HEK293 (cell line): ENCODE data around the gene RPL9.

Experiments
- CTCF ChIA-PET: fragments of 350-600 bp; formaldehyde crosslinking; extraction: SDS; loops from one replicate; lab custom pipeline; 2021; ENCODE audit warnings: antibody characterized with exemption; lab: Yijun Ruan, JAX
- POLR2A ChIA-PET: fragments of 300-600 bp; formaldehyde crosslinking; extraction: SDS; loops from one replicate; lab custom pipeline; 2020; ENCODE audit warnings: antibody characterized with exemption, inconsistent platforms; lab: Yijun Ruan, JAX
- H3K27ac ChIP-seq: fragments of 200-500 bp; sonication (Bioruptor generic); 2 replicates; pipeline ENCODE4 v1.5.1; 2014; ENCODE audit warnings: low read depth, low read length, control low read depth, inconsistent platforms; ENCODE audit errors: extremely low read depth
- H3K36me3 ChIP-seq, 2 experiments: fragments of 200-500 bp in 1 of 2; sonication (Bioruptor generic) in 1 of 2; 1 replicate in 1 of 2; 2 replicates in 1 of 2; pipeline ENCODE4 v1.5.1; 2014 to 2017; ENCODE audit warnings: inconsistent platforms in 2 of 2, low read length in 2 of 2; ENCODE audit not compliant: control insufficient read depth in 2 of 2, insufficient read depth in 1 of 2
- H3K4me1 ChIP-seq: fragments of 200-500 bp; sonication (Bioruptor generic); 2 replicates; pipeline ENCODE4 v1.5.1; 2014; ENCODE audit warnings: mild to moderate bottlenecking, low read length, inconsistent platforms; ENCODE audit not compliant: control insufficient read depth, insufficient read depth
- H3K4me3 ChIP-seq: 2 replicates; pipeline ENCODE4 v1.5.1; 2011; ENCODE audit warnings: low read depth, mild to moderate bottlenecking, control low read depth, low read length, moderate library complexity
- H3K9me3 ChIP-seq: fragments of 200-500 bp; sonication (Bioruptor generic); 2 replicates; pipeline ENCODE4 v1.5.1; 2014; ENCODE audit warnings: low read depth, low read length, inconsistent platforms; ENCODE audit not compliant: control insufficient read depth, insufficient read depth
- GLI4 ChIP-seq: fragments of 450-650 bp; formaldehyde crosslinking; IDR thresholded peaks from 2 replicates; pipeline ENCODE4 v1.5.1; 2016; ENCODE audit warnings: missing biosample characterization, missing genetic modification characterization
- KLF1 ChIP-seq: fragments of 450-650 bp; formaldehyde crosslinking; IDR thresholded peaks from 2 replicates; pipeline ENCODE4 v1.5.1; 2016; ENCODE audit warnings: missing biosample characterization, missing genetic modification characterization
- PBX3 ChIP-seq: sonication (generic); formaldehyde crosslinking; IDR thresholded peaks from 2 replicates; pipeline ENCODE4 v1.8.1; 2022; ENCODE audit warnings: mild to moderate bottlenecking, moderate library complexity, missing genetic modification reagents
- SETDB1 ChIP-seq: IDR thresholded peaks from one replicate; pipeline ENCODE4 v1.6.1; 2017; ENCODE audit warnings: mild to moderate bottlenecking, low read length, moderate library complexity, mixed read lengths; ENCODE audit not compliant: insufficient read length
- ZBTB26 ChIP-seq: fragments of 450-650 bp; formaldehyde crosslinking; optimal IDR thresholded peaks from 2 replicates; pipeline ENCODE3; 2016; ENCODE audit warnings: missing biosample characterization, mild to moderate bottlenecking, missing genetic modification characterization
- ZNF121 ChIP-seq: fragments of 450-650 bp; formaldehyde crosslinking; IDR thresholded peaks from 2 replicates; pipeline ENCODE4 v1.5.1; 2016; ENCODE audit warnings: missing biosample characterization, missing genetic modification characterization
- ZNF133 ChIP-seq: fragments of 450-650 bp; formaldehyde crosslinking; IDR thresholded peaks from 2 replicates; pipeline ENCODE4 v1.5.1; 2016; ENCODE audit warnings: missing biosample characterization, missing genetic modification characterization
- ZNF175 ChIP-seq: fragments of 450-650 bp; formaldehyde crosslinking; IDR thresholded peaks from 2 replicates; pipeline ENCODE4 v1.5.1; 2016; ENCODE audit warnings: missing biosample characterization, missing genetic modification characterization
- ZNF221 ChIP-seq: fragments of 450-650 bp; formaldehyde crosslinking; IDR thresholded peaks from 2 replicates; pipeline ENCODE4 v1.5.1; 2017; ENCODE audit warnings: missing biosample characterization, missing genetic modification characterization, borderline replicate concordance
- ZNF366 ChIP-seq: fragments of 450-650 bp; formaldehyde crosslinking; conservative IDR thresholded peaks from 2 replicates; pipeline ENCODE4 v1.5.1; 2016; ENCODE audit warnings: missing biosample characterization, missing genetic modification characterization
- ZNF670 ChIP-seq: fragments of 450-650 bp; formaldehyde crosslinking; IDR thresholded peaks from 2 replicates; pipeline ENCODE4 v1.5.1; 2016; ENCODE audit warnings: missing biosample characterization, missing genetic modification characterization, low read depth
- ZNF692 ChIP-seq: fragments of 450-650 bp; formaldehyde crosslinking; IDR thresholded peaks from 2 replicates; pipeline ENCODE4 v1.5.1; 2016; ENCODE audit warnings: missing biosample characterization, missing genetic modification characterization
- ZNF792 ChIP-seq: fragments of 450-650 bp; formaldehyde crosslinking; IDR thresholded peaks from 2 replicates; pipeline ENCODE4 v1.5.1; 2016; ENCODE audit warnings: missing biosample characterization, missing genetic modification characterization
- TF ChIP-seq, protein P1 (sequence below): fragments of 450-650 bp; formaldehyde crosslinking; IDR thresholded peaks from 2 replicates; pipeline ENCODE4 v1.5.1; 2016; ENCODE audit warnings: missing biosample characterization, missing genetic modification characterization

RPL9 gene

GRCh38 chr4:39456946-39457763 lies 1.6 kb downstream of the RPL9 start (continued):
- no peak for TF ChIP-seq GLI4 (tag by site-specific recombination)
- no peak for TF ChIP-seq ZNF221 (tag by site-specific recombination)

- H3K9me3 ChIP-seq, result no peaks in the 10 kb centered on the region
- TF ChIP-seq KLF1 (tag by site-specific recombination) (no peak), ZNF366 (no peak), ZNF670 (tag by site-specific recombination) (no peak), ZNF121 (tag by site-specific recombination) (peak; percentile 85)
- H3K36me3 ChIP-seq, result peaks cover 23 to 80% of the 10 kb centered on the region in 2 experiments; a peak in 2 of 3 replicates
- ChIA-PET POLR2A (no interaction called here), CTCF (interaction anchor here (1.2 kb wide), 1 partner anchor 19 kb away, joined by 4 read pairs; no protein-coding TSS in a partner anchor)
- no peaks in the 10 kb centered on the region for H3K4me1 ChIP-seq
- no peak overlapping the region for H3K27ac ChIP-seq
- H3K4me3 ChIP-seq, result no peak overlapping the region
Measured at GRCh38 chr4:39455486-39455885, 3.2 kb downstream of the RPL9 start.

DNA sequence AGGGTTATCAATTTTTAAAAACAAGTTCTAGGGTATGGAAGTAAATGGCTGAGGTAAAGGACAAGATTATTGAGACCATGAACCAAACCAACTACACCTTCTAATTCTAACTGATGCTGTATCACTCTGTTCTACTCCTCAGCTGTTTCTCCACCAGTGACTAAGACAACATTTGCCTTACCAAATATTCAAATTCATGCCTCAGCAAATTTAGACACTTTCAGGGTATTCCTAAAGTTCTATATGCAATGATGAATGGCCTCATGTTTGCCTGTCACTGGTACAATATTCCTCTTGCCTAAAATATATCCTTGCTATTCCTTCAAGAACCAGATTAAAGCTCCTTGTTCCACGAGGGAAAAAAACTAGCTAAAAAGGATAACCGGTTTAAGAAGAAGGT lies 5.0 kb downstream of the RPL9 start:
- POLR2A ChIA-PET, result no interaction called here
- no peaks in the 10 kb centered on the region for H3K4me1 ChIP-seq
- H3K36me3 ChIP-seq, result peaks cover 23 to 94% of the 10 kb centered on the region in 2 experiments; a peak in 2 of 3 replicates
- H3K4me3 ChIP-seq, result no peak overlapping the region
- TF ChIP-seq PBX3 (no peak), ZNF792 (tag by site-specific recombination) (no peak), ZNF692 (no peak), ZBTB26 (tag by site-specific recombination) (no peak), ZNF133 (no peak), SETDB1 (no peak), ZNF175 (tag by site-specific recombination) (no peak)
- TF ChIP-seq, protein P1, sequence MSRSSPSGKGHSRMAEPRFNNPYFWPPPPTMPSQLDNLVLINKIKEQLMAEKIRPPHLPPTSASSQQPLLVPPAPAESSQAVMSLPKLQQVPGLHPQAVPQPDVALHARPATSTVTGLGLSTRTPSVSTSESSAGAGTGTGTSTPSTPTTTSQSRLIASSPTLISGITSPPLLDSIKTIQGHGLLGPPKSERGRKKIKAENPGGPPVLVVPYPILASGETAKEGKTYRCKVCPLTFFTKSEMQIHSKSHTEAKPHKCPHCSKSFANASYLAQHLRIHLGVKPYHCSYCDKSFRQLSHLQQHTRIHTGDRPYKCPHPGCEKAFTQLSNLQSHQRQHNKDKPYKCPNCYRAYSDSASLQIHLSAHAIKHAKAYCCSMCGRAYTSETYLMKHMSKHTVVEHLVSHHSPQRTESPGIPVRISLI, result no peak
- CTCF ChIA-PET, result interaction anchor here (0.5 kb wide), 1 partner anchor 518 kb away, joined by 3 read pairs; no protein-coding TSS in a partner anchor
- no peaks in the 10 kb centered on the region for H3K9me3 ChIP-seq
- H3K27ac ChIP-seq, result no peak overlapping the region
